ENCODE data around the gene RSAD1. TPM values are rescaled to one million over a fixed set of nuclear protein-coding genes. Genes with fewer than 3 reads are reported as not detected.

Gene RSAD1
- total RNA-seq, 6 donors from 2014 or later = 26.8 to 47.3 (median 34.9) TPM

DNA sequence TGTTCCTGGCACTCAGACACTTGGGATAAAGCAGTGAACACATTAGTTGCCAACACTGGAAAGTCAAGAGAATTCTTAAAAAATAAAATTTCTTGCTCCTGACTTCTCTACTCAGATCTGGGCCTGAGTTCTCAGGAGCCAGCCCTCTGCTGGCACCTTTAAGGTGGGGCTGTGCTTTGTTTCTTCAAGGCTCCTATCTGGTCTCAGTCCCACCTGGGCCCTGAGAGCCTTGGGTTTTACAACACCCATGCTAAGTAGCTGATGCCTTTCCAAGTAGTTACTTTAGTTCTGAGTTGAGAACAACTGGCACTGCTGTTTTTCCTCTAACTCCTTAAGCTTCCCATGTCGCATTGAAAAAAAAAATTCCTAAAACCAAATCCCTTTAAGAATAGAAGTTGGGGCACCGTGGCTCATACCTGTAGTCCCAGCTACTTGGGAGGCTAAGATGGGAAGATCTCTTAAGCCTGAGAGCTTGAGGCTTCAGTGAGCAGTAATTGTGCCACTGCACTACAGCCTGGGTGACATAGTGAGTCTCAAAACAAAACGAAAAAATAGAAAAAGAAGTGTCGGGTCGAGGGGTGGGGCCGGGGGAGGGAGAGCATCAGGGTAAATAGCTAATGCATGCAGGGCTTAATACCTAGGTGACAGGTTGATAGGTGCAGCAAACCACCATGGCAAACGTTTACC is 26.6 kb upstream of the RSAD1 start:
- H3K4me1 ChIP-seq = peaks cover 10 to 30% (median 24%) of the 10 kb centered on the region in 4 donors
- no peak for TF ChIP-seq POLR2A (IDR thresholded peaks at IDR 0.05)
- no peak for TF ChIP-seq EP300 (IDR thresholded peaks at IDR 0.05)
- TF ChIP-seq, protein P1, sequence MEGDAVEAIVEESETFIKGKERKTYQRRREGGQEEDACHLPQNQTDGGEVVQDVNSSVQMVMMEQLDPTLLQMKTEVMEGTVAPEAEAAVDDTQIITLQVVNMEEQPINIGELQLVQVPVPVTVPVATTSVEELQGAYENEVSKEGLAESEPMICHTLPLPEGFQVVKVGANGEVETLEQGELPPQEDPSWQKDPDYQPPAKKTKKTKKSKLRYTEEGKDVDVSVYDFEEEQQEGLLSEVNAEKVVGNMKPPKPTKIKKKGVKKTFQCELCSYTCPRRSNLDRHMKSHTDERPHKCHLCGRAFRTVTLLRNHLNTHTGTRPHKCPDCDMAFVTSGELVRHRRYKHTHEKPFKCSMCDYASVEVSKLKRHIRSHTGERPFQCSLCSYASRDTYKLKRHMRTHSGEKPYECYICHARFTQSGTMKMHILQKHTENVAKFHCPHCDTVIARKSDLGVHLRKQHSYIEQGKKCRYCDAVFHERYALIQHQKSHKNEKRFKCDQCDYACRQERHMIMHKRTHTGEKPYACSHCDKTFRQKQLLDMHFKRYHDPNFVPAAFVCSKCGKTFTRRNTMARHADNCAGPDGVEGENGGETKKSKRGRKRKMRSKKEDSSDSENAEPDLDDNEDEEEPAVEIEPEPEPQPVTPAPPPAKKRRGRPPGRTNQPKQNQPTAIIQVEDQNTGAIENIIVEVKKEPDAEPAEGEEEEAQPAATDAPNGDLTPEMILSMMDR (IDR thresholded peaks at IDR 0.05) = no peak
- no peak for TF ChIP-seq POLR2AphosphoS5 (IDR thresholded peaks at IDR 0.05)
- H3K36me3 ChIP-seq = no peaks in the 10 kb centered on the region
- DNase-seq = no peak
- no peak for ATAC-seq (ENCODE audit: low FRiP score in 2 of 2)
- H3K9me3 ChIP-seq = no peaks in the 10 kb centered on the region
- WGBS, 2 donors = 54% methylated on average over 7 of the region's 7 CpGs
- H3K27me3 ChIP-seq = no peaks in the 10 kb centered on the region
- peak overlapping the region in 1 of 4 donors; percentile 4 for H3K4me3 ChIP-seq
- H3K27ac ChIP-seq = peak overlapping the region in 3 of 4 donors; percentile 27 to 69 (median 67)

DNA sequence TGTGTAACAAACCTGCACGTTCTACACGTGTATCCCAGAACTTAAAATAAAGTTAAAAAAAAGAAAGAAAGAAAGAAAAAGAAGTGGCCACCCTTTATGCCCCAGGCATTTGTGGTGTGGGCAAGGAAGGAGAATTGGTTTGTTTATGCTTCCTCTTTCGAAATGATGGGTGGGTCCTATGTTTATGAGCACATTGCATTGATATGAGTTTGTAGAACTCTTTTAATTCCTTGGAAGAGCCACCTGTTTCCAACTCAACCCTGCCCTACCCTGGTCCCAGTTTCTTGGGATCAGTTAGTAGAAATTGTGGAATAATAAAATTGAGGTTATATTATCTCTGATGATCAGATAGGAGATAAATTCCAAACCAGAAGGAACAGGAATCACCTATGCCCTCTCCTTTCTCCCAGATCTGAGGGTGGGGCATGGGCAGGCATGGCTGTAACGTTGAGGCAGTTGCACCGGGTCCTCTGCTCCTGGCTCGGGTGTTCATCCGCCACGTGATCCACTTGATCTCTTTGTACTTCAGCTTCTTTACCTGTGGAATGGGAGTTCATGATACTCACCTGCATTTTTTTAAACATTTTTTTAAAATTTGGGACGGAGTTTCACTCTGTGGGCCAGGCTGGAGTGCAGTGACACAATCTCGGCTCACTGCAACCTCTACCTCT is 25.9 kb upstream of the RSAD1 start:
- H3K4me1 ChIP-seq = peaks cover 10 to 26% (median 20%) of the 10 kb centered on the region in 4 donors
- TF ChIP-seq POLR2AphosphoS5 (IDR thresholded peaks at IDR 0.05) = no peak
- no peak for TF ChIP-seq POLR2A (IDR thresholded peaks at IDR 0.05)
- no peak for TF ChIP-seq EP300 (IDR thresholded peaks at IDR 0.05)
- TF ChIP-seq, protein P1 (IDR thresholded peaks at IDR 0.05) = no peak
- WGBS, 2 donors = 46 to 60% methylated on average over 10 of the region's 10 CpGs
- H3K27ac ChIP-seq = peak overlapping the region in 3 of 4 donors; percentile 27 to 69 (median 67)
- ATAC-seq (ENCODE audit: low FRiP score in 2 of 2) = no peak
- no peaks in the 10 kb centered on the region for H3K27me3 ChIP-seq
- H3K4me3 ChIP-seq = peak overlapping the region in 1 of 4 donors; percentile 4
- DNase-seq = peak in 1 of 2 donors; percentile 33
- H3K36me3 ChIP-seq = no peaks in the 10 kb centered on the region
- no peaks in the 10 kb centered on the region for H3K9me3 ChIP-seq

DNA sequence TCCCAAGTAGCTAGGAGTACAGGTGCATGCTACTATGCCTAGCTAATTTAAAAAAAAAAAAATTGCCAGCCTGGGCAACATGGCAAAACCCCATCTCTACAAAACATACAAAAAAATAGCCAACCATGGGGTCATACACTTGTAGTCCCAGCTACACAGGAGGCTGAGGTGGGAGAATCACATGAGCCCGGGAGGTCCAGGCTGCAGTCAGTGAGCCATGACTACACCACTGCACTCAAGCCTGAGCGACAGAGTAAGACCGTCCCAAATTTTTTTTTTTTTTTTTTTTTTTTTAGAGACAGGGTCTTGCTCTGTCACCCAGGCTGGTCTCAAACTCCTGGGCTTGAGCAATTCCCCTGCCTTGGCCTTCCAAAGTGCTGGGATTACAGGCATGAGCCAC is 24.8 kb upstream of the RSAD1 start:
- DNase-seq (no peak), ATAC-seq (ENCODE audit: low FRiP score in 2 of 2) (no peak)
- no peaks in the 10 kb centered on the region for H3K9me3 ChIP-seq
- H3K4me3 ChIP-seq = no peak overlapping the region
- H3K27ac ChIP-seq = no peak overlapping the region
- 87 to 92% methylated on average over 3 of the region's 3 CpGs for WGBS, 2 donors
- TF ChIP-seq EP300 (IDR thresholded peaks at IDR 0.05) = no peak
- TF ChIP-seq, protein P1 (IDR thresholded peaks at IDR 0.05) = no peak
- no peak for TF ChIP-seq POLR2AphosphoS5 (IDR thresholded peaks at IDR 0.05)
- TF ChIP-seq POLR2A (IDR thresholded peaks at IDR 0.05) = no peak
- H3K36me3 ChIP-seq = no peaks in the 10 kb centered on the region
- no peaks in the 10 kb centered on the region for H3K27me3 ChIP-seq
- peaks cover 10 to 19% (median 15%) of the 10 kb centered on the region in 4 donors for H3K4me1 ChIP-seq

DNA sequence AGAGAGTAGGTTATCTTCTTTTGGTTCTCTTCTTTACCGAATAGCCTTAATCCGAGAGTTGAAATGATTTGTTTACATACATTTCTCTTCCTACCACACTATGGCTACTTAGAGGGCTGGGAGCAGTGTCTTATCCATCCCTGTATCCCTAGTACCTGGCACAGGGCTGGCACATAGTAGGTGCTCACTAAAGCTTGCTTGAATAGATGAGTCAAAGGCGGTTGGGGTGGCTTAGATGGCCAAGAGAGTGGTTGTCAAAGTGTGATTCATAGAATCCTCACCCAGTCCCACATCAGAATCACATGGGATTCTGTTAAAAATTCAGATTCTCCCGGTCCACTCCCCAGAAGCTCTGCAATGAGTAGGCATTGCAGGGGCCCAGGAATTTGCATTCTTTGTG is 21.0 kb upstream of the RSAD1 start:
- WGBS, 2 donors = 89 to 97% methylated on average over 4 of the region's 4 CpGs

More for the DNA sequence above, 21.0 kb upstream of the RSAD1 start:
- no peak for ATAC-seq (ENCODE audit: low FRiP score in 2 of 2)
- H3K9me3 ChIP-seq = no peaks in the 10 kb centered on the region
- peaks cover 6 to 8% (median 7%) of the 10 kb centered on the region in 4 donors for H3K4me1 ChIP-seq
- H3K36me3 ChIP-seq = peaks cover 0 to 6% (median 4%) of the 10 kb centered on the region in 4 donors
- DNase-seq = no peak
- H3K27ac ChIP-seq = no peak overlapping the region
- no peaks in the 10 kb centered on the region for H3K27me3 ChIP-seq
- TF ChIP-seq, protein P1 (IDR thresholded peaks at IDR 0.05) = no peak
- TF ChIP-seq POLR2A (IDR thresholded peaks at IDR 0.05) = no peak
- H3K4me3 ChIP-seq = no peak overlapping the region
